Fibroblast of peridontal ligament (primary cell): Measurements from ENCODE around the gene ERCC1.

Source experiments
- DNase-seq: peaks from one replicate; pipeline ENCODE4 v3.0.0-alpha.2; 2010; ENCODE audit errors: extremely low read depth

The ERCC1 gene

GRCh38 chr19:45423589-45424190 is at the start of gene ERCC1:
ERCC1 (minus strand) TSS chr19:45423917; CDS start chr19:45423374, 543 bp downstream.
- peak; percentile 91 for DNase-seq

DNA sequence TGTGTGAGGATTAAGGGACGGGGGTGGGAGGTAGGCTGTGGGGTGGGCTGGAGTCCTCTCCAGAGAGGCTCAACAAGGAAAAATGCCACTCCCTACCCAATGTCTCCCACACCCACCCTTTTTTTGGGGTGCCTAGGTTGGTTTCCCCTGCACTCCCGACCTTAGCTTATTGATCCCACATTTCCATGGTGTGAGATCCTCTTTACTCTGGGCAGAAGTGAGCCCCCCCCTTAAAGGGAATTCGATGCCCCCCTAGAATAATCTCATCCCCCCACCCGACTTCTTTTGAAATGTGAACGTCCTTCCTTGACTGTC is 49.6 kb upstream of the ERCC1 start:
- DNase-seq = no peak

DNA sequence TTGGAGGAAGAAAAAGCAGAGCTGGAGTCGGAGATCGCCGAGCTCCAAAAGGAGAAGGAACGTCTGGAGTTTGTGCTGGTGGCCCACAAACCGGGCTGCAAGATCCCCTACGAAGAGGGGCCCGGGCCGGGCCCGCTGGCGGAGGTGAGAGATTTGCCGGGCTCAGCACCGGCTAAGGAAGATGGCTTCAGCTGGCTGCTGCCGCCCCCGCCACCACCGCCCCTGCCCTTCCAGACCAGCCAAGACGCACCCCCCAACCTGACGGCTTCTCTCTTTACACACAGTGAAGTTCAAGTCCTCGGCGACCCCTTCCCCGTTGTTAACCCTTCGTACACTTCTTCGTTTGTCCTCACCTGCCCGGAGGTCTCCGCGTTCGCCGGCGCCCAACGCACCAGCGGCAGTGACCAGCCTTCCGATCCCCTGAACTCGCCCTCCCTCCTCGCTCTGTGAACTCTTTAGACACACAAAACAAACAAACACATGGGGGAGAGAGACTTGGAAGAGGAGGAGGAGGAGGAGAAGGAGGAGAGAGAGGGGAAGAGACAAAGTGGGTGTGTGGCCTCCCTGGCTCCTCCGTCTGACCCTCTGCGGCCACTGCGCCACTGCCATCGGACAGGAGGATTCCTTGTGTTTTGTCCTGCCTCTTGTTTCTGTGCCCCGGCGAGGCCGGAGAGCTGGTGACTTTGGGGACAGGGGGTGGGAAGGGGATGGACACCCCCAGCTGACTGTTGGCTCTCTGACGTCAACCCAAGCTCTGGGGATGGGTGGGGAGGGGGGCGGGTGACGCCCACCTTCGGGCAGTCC is 49.0 kb upstream of the ERCC1 start:
- peak; percentile 28 for DNase-seq

- peak; percentile 41 for DNase-seq
These were observed 48.3 kb upstream of the ERCC1 start for GRCh38 chr19:45471931-45472562.

- peak; percentile 31 for DNase-seq
These were observed 47.6 kb upstream of the ERCC1 start for GRCh38 chr19:45471111-45471930.

GRCh38 chr19:45470762-45471081 is 47.0 kb upstream of the ERCC1 start:
- DNase-seq = no peak

- peak; percentile 68 for DNase-seq
These were observed 46.4 kb upstream of the ERCC1 start for GRCh38 chr19:45469945-45470761.

DNA sequence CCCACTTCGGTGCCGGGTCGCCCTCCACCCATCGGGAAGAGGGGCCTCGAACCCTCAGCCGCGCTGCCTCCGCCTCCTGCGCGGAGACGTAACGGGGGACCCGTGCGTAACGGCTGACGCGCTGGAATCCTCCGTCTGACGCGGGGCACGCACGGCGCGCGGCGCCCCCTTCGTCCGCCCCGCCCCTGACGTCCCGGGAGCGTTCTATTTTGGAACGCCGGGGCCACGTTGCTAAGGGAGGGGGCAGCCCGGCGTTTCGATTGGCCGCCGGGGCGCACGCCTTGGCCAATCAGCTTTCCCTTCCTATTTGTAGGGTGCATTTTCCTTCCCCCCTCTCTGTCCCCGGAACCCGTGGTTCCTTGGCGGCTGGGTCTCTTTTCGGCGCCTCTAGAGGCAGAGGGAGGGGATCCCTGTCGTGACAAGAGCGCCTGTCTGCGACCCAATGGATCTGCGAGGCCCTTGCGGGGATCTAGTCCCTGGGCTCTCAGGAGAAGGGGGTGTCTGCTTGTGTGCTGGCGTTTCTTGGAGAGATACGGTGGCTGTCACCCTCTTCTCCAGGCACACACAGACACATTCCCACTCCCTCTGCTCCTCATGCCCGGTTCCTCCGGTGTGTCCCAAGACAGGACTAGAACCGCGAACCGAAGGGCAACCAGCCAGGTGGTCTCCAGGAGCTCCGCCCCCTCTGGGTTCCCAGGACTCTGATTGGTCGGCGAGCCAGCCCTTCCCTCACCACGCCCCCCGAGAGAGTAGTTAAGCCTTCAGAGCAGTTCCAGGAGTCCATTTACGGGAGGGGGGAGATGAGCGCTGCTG is 45.6 kb upstream of the ERCC1 start:
- peak; percentile 93 for DNase-seq

DNA sequence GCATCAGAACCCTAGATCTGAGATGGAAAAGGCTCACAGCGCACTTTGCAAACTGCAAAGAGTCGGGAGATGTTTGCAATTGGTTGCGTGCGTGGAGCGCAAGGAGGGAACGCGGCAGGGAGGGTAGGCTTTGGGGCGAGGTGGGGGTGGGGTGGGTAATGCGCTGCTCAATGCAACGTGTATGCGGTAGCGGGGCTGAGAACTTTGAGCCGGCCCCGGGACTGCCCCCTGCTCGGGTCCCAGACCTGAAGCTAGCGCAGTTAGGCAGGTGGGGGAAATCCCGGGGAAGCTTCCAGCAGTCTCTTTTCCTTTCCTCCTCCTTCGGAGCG is 45.0 kb upstream of the ERCC1 start:
- DNase-seq = no peak

DNA sequence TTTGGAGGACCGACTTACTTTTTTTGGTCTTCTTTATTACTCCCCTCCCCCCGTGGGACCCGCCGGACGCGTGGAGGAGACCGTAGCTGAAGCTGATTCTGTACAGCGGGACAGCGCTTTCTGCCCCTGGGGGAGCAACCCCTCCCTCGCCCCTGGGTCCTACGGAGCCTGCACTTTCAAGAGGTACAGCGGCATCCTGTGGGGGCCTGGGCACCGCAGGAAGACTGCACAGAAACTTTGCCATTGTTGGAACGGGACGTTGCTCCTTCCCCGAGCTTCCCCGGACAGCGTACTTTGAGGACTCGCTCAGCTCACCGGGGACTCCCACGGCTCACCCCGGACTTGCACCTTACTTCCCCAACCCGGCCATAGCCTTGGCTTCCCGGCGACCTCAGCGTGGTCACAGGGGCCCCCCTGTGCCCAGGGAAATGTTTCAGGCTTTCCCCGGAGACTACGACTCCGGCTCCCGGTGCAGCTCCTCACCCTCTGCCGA is 44.5 kb upstream of the ERCC1 start:
- DNase-seq = no peak

DNA sequence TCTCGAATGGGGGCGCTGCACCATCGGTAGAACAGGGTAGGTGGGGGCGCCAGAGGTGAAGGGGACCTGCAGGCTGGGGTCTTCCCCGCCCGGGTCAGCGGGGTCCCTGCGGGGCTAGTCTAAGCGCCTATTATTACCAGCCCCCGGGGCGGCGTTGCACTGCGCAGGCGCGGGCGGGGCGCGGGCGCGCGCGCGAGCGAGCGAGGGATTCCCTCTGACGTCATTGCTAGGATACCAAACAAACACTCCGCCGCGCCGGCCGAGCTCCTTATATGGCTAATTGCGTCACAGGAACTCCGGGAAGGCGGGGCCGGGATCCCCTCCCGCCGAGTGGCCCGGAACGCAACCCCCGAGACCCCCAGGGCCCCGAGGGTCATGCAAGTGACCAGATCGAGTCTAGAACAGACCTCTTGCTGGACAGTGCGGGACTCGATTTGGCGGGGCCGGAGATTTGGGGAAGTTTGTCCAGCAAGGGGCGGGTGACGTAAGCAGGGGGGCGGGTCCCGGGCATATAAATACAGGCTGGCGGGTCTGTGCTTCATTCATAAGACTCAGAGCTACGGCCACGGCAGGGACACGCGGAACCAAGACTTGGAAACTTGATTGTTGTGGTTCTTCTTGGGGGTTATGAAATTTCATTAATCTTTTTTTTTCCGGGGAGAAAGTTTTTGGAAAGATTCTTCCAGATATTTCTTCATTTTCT is 43.9 kb upstream of the ERCC1 start, which contains the start of gene FOSB:
Gene FOSB, plus strand, starts transcription at position 541 of the 703 bp plus-strand sequence. CDS start 591 bp downstream, outside the sequence.
- peak; percentile 96 for DNase-seq

DNA sequence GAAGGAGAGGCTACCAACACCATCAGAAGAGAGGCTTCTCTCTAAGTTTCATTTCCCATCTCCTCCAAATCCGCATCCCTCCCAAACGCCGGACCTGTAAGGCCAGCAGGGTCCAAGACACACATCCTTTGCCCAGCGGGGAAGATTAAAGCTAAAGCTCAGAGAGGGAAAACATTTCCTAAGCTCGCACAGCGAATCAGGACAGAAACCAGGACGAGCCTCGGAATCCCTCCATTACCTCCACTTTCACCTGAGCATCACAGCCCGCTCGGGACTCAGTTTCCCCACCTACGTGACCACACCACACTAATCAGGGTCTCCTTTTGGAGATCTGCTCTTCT is 43.4 kb upstream of the ERCC1 start:
- peak; percentile 38 for DNase-seq

- DNase-seq = no peak
These were observed 41.2 kb upstream of the ERCC1 start for GRCh38 chr19:45464852-45465441.

DNA sequence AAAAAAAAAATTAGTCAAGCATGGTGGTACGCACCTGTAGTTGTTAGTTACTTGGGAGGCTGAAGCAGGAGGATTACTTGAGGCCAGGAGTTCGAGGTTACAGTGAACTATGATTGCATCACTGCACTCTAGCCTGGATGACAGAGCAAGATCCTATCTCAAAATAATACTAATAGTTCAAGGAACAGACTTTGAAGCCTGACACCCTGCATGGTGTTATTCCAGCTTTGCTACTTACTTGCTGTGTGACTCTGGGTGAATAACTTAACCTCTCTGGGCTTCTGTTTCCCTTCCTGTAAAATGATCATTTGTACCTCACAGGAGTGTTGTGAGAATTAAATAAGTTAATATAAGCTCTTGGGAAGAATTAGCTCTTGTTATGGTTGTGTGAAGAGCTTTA is 40.6 kb upstream of the ERCC1 start:
- no peak for DNase-seq

DNA sequence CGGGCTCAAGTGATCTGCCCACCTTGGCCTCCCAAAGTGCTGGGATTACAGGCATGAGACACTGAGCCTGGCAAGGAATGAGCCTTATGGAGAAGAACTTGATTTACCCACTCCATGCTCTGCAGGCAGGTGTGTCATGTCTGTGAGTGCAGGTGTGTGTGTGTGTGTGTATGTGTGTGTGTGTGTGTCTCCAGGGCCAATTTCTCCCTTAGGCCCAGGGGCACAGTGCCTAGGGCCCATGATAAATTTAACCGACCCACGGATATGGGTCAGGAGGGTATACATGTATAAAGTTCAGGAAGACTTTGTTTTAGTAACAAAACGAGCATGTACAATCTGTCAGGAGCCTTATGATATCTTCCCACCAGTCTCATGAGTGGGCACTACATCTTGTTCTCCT is 39.5 kb upstream of the ERCC1 start:
- no peak for DNase-seq

- DNase-seq = no peak
These were observed 38.5 kb upstream of the ERCC1 start for GRCh38 chr19:45462174-45462573.

DNA sequence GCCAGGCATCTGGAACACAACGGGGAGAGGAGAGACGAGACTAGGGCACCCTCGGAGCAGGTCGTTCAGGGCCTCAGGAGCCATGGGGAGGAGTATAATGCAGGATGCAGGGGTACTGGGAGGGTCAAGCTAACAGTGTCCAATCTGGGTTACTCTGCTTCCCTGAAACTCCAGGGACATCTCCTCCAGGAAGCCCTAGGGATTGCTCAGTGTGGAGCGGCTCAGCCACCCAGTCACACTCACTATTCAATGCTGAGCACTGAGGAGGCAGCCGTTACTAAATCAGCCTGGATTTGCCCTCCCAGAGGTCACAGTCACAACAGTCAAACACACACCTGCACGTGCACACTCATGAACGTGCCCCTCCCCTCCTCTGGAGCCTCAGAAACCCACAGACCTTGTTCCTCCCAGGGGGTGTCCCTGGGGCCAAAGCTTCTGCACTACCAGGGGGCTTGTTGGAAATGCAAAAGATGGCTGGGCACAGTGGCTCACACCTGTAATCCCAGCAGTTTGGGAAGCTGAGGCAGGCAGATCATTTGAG is 37.2 kb upstream of the ERCC1 start:
- no peak for DNase-seq

DNA sequence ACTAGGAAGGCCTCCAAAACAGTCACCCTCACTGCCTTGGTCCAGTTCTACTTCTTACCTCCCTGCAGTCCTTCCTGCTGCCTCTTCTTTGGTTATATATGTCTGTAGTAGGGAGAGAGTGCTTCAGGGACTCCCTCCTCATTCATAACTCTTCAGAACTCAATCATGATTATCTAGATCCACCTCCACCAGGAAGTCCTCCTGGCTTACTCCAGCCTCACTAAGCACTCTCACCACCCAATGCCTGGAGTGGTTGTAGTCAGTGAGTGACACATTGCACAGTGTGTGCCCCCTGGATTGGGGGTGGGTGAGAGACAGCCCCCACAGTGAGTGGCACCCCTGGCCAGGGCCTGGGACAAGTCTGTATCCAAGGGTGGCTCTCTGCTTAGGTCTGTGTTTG is 34.1 kb upstream of the ERCC1 start:
- DNase-seq = no peak

DNA sequence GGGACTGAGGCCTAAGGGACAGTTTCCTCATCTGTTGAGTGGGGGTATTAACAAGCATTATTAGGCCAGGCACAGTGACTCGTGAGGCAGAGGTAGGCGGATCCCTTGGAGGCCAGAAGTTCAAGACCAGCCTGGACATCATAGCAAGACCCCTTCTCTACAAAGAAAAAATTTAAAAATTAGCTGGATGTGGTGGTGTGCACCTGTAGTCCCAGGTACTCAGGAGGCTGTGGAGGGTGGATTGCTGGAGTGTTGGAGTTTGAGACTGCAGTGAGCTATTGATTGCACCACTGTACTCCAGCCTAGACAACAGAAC is 32.7 kb upstream of the ERCC1 start:
- no peak for DNase-seq
